Fibroblast of mammary gland (primary cell): ENCODE data around the gene BARHL2.
A peak's percentile ranks its signal among the peaks of the same experiment; 100 is the strongest.

Source experiments
- DNase-seq: peaks from one replicate; pipeline ENCODE4 v3.0.0-alpha.2; 2010; ENCODE audit warnings: low read depth
- H3K4me3 ChIP-seq: 2 replicates; pipeline ENCODE4 v1.5.1; 2011; ENCODE audit warnings: low read depth, mild to moderate bottlenecking, low read length, moderate library complexity; ENCODE audit not compliant: control insufficient read depth
- TF ChIP-seq, protein P1 (sequence below): conservative IDR thresholded peaks from 2 replicates; pipeline ENCODE4 v1.5.1; 2011; ENCODE audit warnings: low read depth, low read length, inconsistent platforms; ENCODE audit not compliant: control insufficient read depth, insufficient read depth

Gene BARHL2

DNA sequence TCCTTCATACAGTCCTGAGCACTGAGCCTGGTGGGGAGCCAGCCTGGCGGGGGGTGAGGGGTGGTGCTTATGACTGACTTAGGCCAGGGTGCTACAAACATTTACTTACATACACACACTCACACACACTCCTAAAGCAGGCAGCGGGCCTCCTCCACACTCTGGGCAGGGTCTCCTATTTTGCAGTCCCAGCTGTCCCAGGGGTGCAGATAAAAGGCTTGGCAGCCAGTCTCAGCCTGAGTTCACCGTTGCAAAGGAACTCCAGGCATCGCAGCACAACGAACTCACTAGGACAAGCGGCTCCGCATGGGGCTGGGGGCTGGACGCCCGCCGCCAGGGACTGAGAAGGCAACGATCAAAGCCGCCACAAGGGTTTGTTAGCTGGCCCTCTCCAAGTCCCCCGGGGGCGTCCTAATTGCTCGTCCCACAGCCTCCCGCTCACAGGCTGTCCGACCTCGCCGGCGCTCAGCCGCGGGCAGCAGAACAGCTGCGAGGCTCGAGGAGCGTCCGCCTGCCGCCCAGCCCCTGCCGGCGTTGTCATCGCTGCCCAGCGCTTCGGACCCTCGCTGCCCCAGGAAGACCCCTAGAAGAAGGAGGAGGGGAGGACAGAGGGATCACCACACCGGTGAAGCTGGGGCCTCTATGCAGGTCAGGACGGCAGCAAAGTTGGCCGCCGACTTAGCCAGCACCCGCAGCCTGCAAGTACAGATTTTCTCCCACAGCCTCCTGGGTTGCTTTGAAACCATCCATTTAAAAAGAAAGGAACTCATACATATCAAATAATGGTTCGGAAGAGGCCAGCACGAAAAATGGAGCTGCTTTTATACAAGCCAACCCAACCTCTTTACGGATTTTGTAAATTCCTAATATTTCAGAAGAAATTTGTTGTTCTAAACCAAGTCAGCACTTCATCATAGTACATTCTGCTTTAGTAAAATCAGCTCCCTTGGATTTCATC, 6.2 kb downstream of the BARHL2 start:
- no peak for DNase-seq
- TF ChIP-seq, protein P1, sequence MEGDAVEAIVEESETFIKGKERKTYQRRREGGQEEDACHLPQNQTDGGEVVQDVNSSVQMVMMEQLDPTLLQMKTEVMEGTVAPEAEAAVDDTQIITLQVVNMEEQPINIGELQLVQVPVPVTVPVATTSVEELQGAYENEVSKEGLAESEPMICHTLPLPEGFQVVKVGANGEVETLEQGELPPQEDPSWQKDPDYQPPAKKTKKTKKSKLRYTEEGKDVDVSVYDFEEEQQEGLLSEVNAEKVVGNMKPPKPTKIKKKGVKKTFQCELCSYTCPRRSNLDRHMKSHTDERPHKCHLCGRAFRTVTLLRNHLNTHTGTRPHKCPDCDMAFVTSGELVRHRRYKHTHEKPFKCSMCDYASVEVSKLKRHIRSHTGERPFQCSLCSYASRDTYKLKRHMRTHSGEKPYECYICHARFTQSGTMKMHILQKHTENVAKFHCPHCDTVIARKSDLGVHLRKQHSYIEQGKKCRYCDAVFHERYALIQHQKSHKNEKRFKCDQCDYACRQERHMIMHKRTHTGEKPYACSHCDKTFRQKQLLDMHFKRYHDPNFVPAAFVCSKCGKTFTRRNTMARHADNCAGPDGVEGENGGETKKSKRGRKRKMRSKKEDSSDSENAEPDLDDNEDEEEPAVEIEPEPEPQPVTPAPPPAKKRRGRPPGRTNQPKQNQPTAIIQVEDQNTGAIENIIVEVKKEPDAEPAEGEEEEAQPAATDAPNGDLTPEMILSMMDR, result no peak
- H3K4me3 ChIP-seq, result no peak overlapping the region

DNA sequence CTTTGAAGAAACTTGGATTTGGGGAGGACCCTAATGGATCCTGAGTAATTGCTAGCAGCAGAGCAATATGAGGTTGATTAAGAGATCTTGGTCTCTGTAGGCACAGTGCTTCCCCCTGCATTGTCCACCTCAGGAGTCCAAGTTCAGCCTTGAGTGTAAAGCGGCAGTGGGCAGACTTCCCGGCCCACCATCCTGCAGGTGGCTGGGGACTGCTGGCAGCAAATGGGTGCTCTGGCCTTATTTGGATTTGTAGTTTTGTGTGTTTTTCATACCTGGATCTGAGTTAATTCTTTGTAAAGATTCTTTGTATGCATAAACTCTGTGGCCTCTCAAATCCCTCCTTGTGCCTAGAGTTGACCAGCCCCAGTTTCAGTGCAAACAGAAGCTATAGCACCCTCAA, 7.6 kb downstream of the BARHL2 start:
- no peak overlapping the region for H3K4me3 ChIP-seq
- TF ChIP-seq, protein P1, result no peak
- no peak for DNase-seq

DNA sequence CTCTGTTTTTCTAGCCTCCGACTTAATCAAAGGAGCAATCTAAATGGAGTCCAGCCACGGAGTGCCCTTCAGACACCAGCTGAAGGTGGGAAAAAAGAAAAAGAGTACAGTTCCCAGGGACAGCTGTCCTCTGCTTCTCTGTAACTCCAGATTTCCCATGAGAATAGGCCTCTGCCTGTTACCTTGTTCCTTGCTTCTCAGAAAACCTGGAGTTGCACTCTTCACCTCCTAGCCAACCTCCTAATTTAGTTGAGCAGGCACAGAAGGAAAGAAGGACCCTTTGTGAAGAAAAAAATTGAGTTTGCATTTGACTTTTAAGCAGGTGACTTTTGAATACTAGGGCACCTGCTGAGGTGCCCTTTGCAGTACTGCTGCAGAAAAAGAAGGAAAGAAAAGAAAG, 8.3 kb downstream of the BARHL2 start:
- DNase-seq, result no peak
- TF ChIP-seq, protein P1, result no peak
- no peak overlapping the region for H3K4me3 ChIP-seq

DNA sequence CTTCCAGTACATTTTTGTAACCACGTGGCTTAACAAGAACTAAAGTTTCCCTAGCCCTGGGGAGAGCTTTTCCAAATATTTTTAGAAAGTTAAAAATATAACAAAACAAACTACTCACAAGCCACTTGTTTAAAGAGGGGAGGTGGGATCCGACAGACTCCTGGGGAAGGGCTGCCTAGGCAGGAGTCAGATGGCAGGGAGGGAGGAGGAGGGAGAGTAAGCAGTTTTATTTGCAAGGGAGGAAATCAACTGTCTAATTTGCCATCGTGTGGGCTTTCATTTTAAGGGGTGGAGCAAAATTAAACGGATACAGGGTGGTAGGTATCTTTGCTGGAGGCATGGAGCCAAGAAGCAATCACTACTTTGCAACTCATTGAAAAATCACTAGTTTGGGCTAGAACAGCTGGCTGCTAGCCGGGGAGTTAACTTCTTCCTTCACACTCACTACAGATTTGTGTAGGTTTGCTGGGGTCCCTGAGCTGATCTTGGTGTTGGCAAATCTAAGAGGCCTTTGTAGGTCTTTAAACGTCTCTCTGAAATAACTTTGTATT, 8.8 kb downstream of the BARHL2 start:
- TF ChIP-seq, protein P1, result no peak
- no peak overlapping the region for H3K4me3 ChIP-seq
- DNase-seq, result no peak

DNA sequence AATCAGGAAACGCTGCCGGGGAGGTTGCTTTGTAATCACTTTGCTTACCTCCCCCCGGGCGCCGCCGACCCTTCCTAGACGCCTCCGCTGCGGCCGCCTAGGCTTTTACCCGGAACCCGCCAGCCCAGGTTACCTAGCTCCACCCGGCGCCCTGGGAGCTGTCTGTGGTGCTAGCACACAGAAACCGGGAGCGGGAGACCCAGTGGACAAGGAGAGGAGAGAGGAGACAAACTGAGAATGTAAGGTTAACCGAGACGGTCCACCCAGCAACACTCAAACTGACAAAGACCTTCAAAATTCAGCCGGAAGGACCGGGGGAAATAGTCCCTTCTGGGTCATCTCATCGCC, 9.8 kb downstream of the BARHL2 start:
- DNase-seq, result peak; percentile 21
- TF ChIP-seq, protein P1, result no peak
- no peak overlapping the region for H3K4me3 ChIP-seq

DNA sequence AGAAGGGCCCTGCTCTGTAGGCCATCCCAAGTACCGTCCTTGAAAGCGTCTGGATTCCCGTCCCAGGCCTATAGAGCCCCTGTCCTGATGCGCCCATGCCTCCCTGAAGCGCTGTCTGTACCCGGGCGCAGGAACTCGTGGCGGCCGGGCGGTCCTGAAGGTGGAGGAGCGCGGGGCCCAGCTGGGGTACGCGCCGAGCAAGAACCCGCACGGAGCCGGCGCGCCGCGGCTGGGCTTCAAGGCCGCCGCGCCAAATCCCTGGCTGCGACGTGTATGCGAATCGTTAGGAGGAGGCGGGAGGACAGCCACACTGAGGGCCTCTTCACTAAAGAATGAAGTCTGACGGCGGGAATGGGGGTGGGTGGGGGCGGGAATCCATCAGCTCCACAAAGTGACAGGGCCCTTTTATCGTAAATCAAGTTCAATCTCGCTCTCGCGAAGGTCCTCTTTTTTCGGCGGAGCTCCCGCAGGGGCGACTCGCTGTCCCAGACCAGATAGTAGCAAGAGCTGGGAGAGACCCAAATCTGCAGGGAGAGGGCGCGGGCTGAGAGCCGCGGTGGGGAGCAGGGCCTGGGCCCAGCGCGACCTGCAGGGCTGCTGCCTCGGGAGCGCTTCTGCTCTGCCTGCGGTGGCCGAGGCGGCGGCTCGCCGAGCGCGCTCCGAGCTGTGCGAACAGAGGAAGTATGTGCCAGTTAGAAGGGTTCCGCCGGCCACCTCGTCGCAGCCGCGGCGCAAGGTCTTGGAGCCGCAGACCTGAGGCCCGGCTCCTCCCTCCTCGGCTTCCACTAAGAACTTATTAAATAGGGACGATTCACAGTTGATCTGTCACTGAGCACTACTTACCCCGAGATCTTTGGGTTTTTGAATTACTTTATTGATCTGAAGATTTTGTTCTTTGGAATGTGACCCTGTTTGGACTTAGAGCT, 10.4 kb downstream of the BARHL2 start:
- H3K4me3 ChIP-seq, result no peak overlapping the region
- TF ChIP-seq, protein P1, result no peak
- DNase-seq, result no peak
